Common myeloid progenitor, CD34-positive (primary cell): ENCODE measurements around the gene DAPK1.

Experiments used
- CTCF ChIA-PET: fragments of 350-600 bp; sonication (Branson Sonifier 250); formaldehyde crosslinking; loops from one replicate; lab custom pipeline; 2021; ENCODE audit warnings: antibody characterized with exemption; lab: Charles Lee
- POLR2A ChIA-PET: fragments of 350-600 bp; sonication (Branson Sonifier 250); formaldehyde crosslinking; loops from one replicate; lab custom pipeline; 2021; ENCODE audit warnings: antibody characterized with exemption; lab: Charles Lee
- DNase-seq, 3 donors: peaks; one replicate each; pipeline versions ENCODE4 v3.0.0 to v3.0.0-alpha.2; 2013
- H3K27ac ChIP-seq, 2 experiments: 1 replicate in 1 of 2; 2 replicates in 1 of 2; pipeline ENCODE4 v1.7.0; 2013; ENCODE audit warnings: inconsistent platforms in 2 of 2, low read length in 2 of 2, mild to moderate bottlenecking in 2 of 2, low read depth in 1 of 2, moderate library complexity in 1 of 2; ENCODE audit not compliant: severe bottlenecking in 2 of 2, insufficient read depth in 1 of 2, poor library complexity in 1 of 2
- H3K27me3 ChIP-seq, 5 experiments: replicated peaks in 2 of 5; 1 replicate in 3 of 5; 2 replicates in 2 of 5; pipeline versions ENCODE4 v1.6.1 to v1.7.0; 2013; ENCODE audit warnings: low read length in 4 of 5, mild to moderate bottlenecking in 2 of 5, moderate library complexity in 2 of 5, inconsistent platforms in 1 of 5; ENCODE audit not compliant: insufficient read depth in 5 of 5, control insufficient read depth in 4 of 5
- H3K36me3 ChIP-seq, 4 experiments: 1 replicate in 2 of 4; 2 replicates in 2 of 4; pipeline versions ENCODE4 v1.6.1 to v1.7.0; 2013; ENCODE audit warnings: low read length in 3 of 4, control low read depth in 1 of 4, mild to moderate bottlenecking in 1 of 4; ENCODE audit not compliant: control insufficient read depth in 4 of 4, insufficient read depth in 4 of 4
- H3K4me1 ChIP-seq, 4 experiments: 1 replicate in 3 of 4; 2 replicates in 1 of 4; pipeline versions ENCODE4 v1.6.1 to v1.7.1; 2013; ENCODE audit warnings: low read length in 3 of 4, mild to moderate bottlenecking in 3 of 4, control low read depth in 1 of 4, inconsistent platforms in 1 of 4, moderate library complexity in 1 of 4; ENCODE audit not compliant: control insufficient read depth in 4 of 4, insufficient read depth in 4 of 4; ENCODE audit errors: control extremely low read depth in 1 of 4
- H3K4me3 ChIP-seq, 7 experiments: 1 replicate in 4 of 7; 2 replicates in 3 of 7; pipeline versions ENCODE4 v1.5.1 to v1.7.0; 2013; ENCODE audit warnings: mild to moderate bottlenecking in 7 of 7, low read length in 6 of 7, moderate library complexity in 6 of 7, inconsistent platforms in 2 of 7, low read depth in 2 of 7, control low read depth in 1 of 7; ENCODE audit not compliant: insufficient read depth in 4 of 7, control insufficient read depth in 1 of 7; ENCODE audit errors: extremely low read depth in 1 of 7
- H3K9me3 ChIP-seq, 5 experiments: 1 replicate in 4 of 5; 2 replicates in 1 of 5; pipeline versions ENCODE4 v1.6.1 to v1.7.1; 2013; ENCODE audit warnings: low read length in 4 of 5, mild to moderate bottlenecking in 2 of 5, inconsistent platforms in 1 of 5, low read depth in 1 of 5, moderate library complexity in 1 of 5; ENCODE audit not compliant: control insufficient read depth in 4 of 5, insufficient read depth in 2 of 5; ENCODE audit errors: control extremely low read depth in 1 of 5
- WGBS: methylation state at CpG from one replicate; pipeline ENCODE4 v1.1.5; 2013; ENCODE audit not compliant: insufficient coverage; 5-methylcytosine and 5-hydroxymethylcytosine counted together

The DAPK1 gene

GRCh38 chr9:87657190-87657589 lies 159.5 kb downstream of the DAPK1 start:
- ChIA-PET POLR2A (no interaction called here), CTCF (interaction anchor here (1.3 to 1.5 kb wide), 3 partner anchors 13 to 319 kb away, joined by 4 to 7 read pairs (median 5); no protein-coding TSS in a partner anchor)
- WGBS: 94% methylated on average over 5 of the region's 6 CpGs
- Histone ChIP-seq H3K4me1 (no peaks in the 10 kb centered on the region), H3K9me3 (peaks cover 0 to 8% (median 0%) of the 10 kb centered on the region in 5 experiments), H3K27ac (no peak overlapping the region), H3K4me3 (no peak overlapping the region), H3K36me3 (peaks cover 34 to 87% (median 53%) of the 10 kb centered on the region in 4 experiments), H3K27me3 (no peaks in the 10 kb centered on the region)
- no peak for DNase-seq

GRCh38 chr9:87657893-87658292 lies 160.2 kb downstream of the DAPK1 start:
- WGBS: 96% methylated on average over 16 of the region's 16 CpGs
- Histone ChIP-seq H3K4me3 (no peak overlapping the region), H3K36me3 (peaks cover 34 to 84% (median 54%) of the 10 kb centered on the region in 4 experiments), H3K27ac (no peak overlapping the region), H3K9me3 (peaks cover 0 to 8% (median 0%) of the 10 kb centered on the region in 5 experiments), H3K4me1 (no peaks in the 10 kb centered on the region), H3K27me3 (no peaks in the 10 kb centered on the region)
- ChIA-PET CTCF (no interaction called here), POLR2A (no interaction called here)
- no peak for DNase-seq

GRCh38 chr9:87658511-87658910 lies 160.8 kb downstream of the DAPK1 start:
- CTCF ChIA-PET: no interaction called here
- Histone ChIP-seq H3K27ac (no peak overlapping the region), H3K36me3 (peaks cover 34 to 83% (median 59%) of the 10 kb centered on the region in 4 experiments), H3K4me1 (no peaks in the 10 kb centered on the region), H3K9me3 (peaks cover 0 to 8% (median 0%) of the 10 kb centered on the region in 5 experiments), H3K4me3 (no peak overlapping the region), H3K27me3 (no peaks in the 10 kb centered on the region)
- 100% methylated on average over 1 of the region's 3 CpGs for WGBS
- POLR2A ChIA-PET: no interaction called here
- DNase-seq: no peak

- H3K27me3 ChIP-seq: no peaks in the 10 kb centered on the region
- ChIA-PET POLR2A (no interaction called here), CTCF (interaction anchor here (1.0 kb wide), 1 partner anchor 321 kb away, joined by 3 read pairs; no protein-coding TSS in a partner anchor)
- DNase-seq: no peak
- no peaks in the 10 kb centered on the region for H3K4me1 ChIP-seq
- WGBS: 98% methylated on average over 35 of the region's 47 CpGs
- no peak overlapping the region for H3K4me3 ChIP-seq
- H3K9me3 ChIP-seq: peaks cover 0 to 8% (median 0%) of the 10 kb centered on the region in 5 experiments
- peaks cover 33 to 85% (median 64%) of the 10 kb centered on the region in 4 experiments for H3K36me3 ChIP-seq
- H3K27ac ChIP-seq: no peak overlapping the region
These were observed 162.1 kb downstream of the DAPK1 start for GRCh38 chr9:87659534-87660419.

- Histone ChIP-seq H3K27ac (no peak overlapping the region), H3K36me3 (peaks cover 43 to 85% (median 63%) of the 10 kb centered on the region in 4 experiments), H3K9me3 (peaks cover 0 to 15% (median 10%) of the 10 kb centered on the region in 5 experiments), H3K4me1 (no peaks in the 10 kb centered on the region), H3K4me3 (no peak overlapping the region), H3K27me3 (no peaks in the 10 kb centered on the region)
- no peak for DNase-seq
- no CpG with 5 or more reads among the region's 1 CpG for WGBS
- POLR2A ChIA-PET: no interaction called here
- CTCF ChIA-PET: interaction anchor here (1.7 kb wide), 1 partner anchor 164 kb away, joined by 4 read pairs; the partner anchor contains the start of gene DAPK1
These were observed 163.6 kb downstream of the DAPK1 start for GRCh38 chr9:87661241-87661640.

GRCh38 chr9:87662808-87663528 lies 165.3 kb downstream of the DAPK1 start:
- ChIA-PET CTCF (interaction anchor here (0.6 to 2.0 kb wide), 17 partner anchors 9 to 331 kb away, joined by 3 to 8 read pairs (median 3); partner anchors contain the start of gene DAPK1), POLR2A (no interaction called here)
- WGBS: 84% methylated on average over 10 of the region's 11 CpGs
- Histone ChIP-seq H3K27me3 (no peaks in the 10 kb centered on the region), H3K9me3 (peaks cover 0 to 23% (median 18%) of the 10 kb centered on the region in 5 experiments), H3K4me1 (no peaks in the 10 kb centered on the region), H3K4me3 (no peak overlapping the region), H3K36me3 (peaks cover 42 to 85% (median 66%) of the 10 kb centered on the region in 4 experiments), H3K27ac (no peak overlapping the region)
- peak; percentile 55 to 62 (median 59) for DNase-seq
